OCI-LY1 (cell line): ENCODE data around the gene IL1RAPL1.

Experiments used
- EZH2 ChIP-seq: fragments of 200-600 bp; sonication (generic), shearing (Covaris generic); IDR thresholded peaks from 2 replicates; pipeline ENCODE4 v1.8.0; 2017; ENCODE audit warnings: borderline replicate concordance, mixed run types, mild to moderate bottlenecking, antibody characterized with exemption, low read length, moderate library complexity, mixed read lengths
- TF ChIP-seq, protein P1 (sequence below): fragments of 200-600 bp; sonication (generic), shearing (Covaris generic); IDR thresholded peaks from 2 replicates; pipeline ENCODE4 v1.5.1; 2017; ENCODE audit warnings: mild to moderate bottlenecking, antibody characterized with exemption, low read length, moderate library complexity, mixed read lengths

DNA sequence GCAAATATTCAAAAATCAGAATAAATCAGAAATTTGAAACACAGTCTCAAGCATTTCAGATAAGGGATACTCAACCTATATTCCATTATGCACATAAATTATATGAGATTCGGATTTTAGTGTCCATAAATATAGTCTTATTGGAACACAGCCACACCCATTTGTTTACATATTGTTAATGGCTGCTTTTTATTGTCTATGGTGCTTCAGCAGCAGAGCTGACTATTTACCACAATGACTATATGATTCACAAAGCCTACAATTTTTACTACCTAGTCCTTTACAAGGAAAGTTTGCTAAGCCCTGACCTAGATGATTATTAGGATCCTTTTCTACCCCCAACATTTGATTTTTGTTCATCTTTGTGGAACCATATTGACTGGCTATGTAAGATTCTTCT, 63.9 kb downstream of the IL1RAPL1 start:
- TF ChIP-seq, protein P1, sequence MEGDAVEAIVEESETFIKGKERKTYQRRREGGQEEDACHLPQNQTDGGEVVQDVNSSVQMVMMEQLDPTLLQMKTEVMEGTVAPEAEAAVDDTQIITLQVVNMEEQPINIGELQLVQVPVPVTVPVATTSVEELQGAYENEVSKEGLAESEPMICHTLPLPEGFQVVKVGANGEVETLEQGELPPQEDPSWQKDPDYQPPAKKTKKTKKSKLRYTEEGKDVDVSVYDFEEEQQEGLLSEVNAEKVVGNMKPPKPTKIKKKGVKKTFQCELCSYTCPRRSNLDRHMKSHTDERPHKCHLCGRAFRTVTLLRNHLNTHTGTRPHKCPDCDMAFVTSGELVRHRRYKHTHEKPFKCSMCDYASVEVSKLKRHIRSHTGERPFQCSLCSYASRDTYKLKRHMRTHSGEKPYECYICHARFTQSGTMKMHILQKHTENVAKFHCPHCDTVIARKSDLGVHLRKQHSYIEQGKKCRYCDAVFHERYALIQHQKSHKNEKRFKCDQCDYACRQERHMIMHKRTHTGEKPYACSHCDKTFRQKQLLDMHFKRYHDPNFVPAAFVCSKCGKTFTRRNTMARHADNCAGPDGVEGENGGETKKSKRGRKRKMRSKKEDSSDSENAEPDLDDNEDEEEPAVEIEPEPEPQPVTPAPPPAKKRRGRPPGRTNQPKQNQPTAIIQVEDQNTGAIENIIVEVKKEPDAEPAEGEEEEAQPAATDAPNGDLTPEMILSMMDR, result no peak
- no peak for TF ChIP-seq EZH2
